Measurements from ENCODE around the gene LYL1.

Gene LYL1

GRCh38 chr19:13104360-13104847 lies 1.7 kb upstream of the LYL1 start:
- DNase-seq = no peak

- no peak for DNase-seq
Measured at GRCh38 chr19:13103581-13104359, 1.1 kb upstream of the LYL1 start.

DNA sequence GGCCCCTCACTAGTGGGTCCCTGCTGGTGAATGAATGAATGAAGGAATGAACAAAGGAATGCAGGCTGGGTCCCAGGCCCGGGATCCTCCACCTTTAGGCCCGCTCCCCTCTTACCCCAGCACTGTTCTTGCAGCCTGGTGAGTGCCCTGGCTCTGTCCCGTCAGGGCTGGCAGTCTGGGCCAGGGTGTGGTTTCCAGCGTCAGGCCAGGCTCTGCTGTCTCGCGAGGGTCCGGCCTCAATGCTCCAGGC lies 317 bp downstream of the LYL1 start:
- DNase-seq = no peak

GRCh38 chr19:13101590-13102415 lies 855 bp downstream of the LYL1 start:
- no peak for DNase-seq

- DNase-seq = no peak
Measured at GRCh38 chr19:13100841-13101589, 1.6 kb downstream of the LYL1 start.

DNA sequence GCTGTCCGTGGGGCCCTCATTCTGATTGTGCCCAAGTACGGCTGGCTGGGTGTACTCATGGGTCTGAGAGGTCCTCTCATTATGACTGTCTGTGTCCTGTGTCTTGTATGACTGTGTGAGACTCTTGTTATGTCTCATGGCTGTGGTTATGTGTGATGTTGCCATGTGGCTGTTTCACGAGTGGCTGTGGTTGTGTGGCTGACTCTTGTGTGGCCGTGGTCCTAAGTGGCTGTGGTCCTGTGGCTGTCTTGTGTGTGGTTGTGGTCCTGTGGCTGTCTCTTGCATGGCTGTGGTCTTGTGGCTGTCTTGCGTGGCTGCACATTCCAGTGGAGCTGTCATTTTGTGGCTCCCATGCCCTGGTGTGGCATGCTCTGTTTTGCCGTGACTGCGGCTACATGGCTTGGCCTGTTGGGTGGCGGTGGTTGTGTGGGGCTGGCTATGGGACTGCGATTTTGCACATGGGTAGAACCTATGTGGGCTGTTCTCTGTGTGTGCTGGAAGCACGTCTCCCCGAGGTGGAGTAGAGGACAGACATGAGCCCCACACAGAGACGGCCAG lies 2.5 kb downstream of the LYL1 start:
- DNase-seq = no peak

- peak; percentile 47 for DNase-seq
Measured at GRCh38 chr19:13099073-13099999, 3.3 kb downstream of the LYL1 start.

DNA sequence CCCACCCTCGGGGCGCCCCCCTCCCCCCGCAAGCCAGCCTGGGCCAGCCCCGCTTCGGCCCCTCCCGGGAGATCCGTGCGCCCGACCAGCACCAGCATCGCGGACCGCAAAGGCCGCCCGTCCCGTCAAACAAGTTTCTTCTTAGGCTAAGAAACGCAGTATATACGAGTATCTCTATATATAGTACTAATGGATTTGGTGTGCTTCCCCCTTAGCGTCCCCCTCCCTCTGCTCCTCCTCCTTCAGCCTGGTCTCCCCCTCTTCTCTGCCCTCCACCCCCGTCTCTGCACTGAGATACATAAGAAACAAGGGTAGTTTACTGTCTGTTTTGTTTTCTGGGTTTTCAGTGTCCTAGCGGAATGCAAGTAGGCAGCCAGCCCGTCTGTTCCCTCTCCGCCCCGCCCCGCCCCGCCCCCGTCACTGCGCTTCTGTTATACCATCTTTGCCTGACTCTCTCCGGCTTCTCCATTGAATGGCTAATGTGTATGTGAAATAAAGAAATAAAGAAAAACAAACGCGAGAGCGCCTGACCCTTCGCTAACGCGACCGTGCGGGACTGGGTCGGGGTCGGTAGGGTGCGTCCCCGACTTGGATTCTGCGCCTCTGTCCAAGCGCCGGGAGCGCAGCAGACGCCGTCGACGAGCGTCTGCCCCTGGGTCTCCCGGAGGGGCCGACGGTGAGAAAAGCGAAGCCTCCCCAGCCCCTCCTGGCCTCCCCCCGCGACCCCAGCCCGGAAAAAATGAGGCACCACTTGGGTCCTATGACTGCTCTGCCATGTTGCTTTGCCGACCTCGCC lies 4.2 kb downstream of the LYL1 start:
- no peak for DNase-seq

DNA sequence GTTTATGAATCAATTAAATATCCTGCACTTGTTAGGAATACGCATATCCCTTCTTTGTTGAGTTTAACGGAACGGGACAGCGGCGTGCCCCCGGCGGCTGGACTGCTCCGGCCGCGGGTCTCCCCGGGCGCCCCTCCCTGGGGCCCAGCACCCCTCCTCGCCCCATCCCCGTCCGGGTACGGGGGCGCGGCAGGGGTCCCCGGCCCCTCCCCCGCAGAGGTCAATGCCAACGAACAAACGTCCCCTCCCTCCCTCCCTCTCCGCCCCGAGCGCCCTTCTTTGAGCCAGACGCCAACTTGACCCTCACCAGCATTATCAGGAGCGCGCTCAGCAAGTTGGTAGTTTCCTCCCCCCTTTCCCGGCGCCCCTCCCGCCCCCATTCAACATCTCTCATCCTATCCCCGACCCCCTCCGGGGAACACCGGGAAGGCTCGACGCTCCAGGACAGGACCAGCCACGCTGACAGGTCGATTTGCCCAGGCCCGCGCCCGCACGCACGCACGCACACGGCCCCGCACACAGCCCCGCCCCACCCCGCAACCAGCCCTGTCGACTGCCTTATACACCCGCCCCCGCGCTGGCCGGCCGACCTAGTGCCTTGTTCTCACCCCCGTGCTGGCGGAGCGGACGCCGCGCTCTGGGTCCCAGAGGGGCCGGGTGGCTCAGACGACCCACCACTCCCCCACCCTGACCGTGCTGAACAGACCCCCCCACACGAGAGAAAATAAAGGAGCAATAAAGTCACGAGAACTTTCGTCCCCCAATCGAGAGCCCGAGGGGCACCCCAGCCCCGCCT lies 5.0 kb downstream of the LYL1 start:
- no peak for DNase-seq

GRCh38 chr19:13097033-13097462 lies 5.6 kb downstream of the LYL1 start:
- no peak for DNase-seq

- DNase-seq = no peak
Measured at GRCh38 chr19:13095934-13096927, 6.4 kb downstream of the LYL1 start.

DNA sequence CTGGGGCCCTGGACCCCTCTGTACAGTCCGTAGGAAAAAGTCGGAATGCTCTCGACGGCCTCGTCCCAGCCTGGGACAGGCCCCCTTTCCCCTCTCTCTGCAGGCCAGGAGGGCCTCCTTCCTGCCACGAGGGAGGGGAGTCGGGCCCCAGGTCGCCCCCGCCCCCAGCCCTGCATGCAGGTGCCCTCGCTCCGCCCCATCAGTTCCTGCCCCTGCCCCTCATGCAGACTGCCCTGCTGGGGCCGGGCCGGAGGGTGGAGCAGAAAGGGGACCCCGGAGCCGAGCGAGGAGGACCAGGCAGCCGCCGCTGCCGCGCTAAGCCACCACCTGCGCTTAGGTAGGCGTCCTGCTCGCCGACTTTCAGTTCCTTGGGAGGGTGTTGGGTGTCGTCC lies 7.3 kb downstream of the LYL1 start:
- no peak for DNase-seq

GRCh38 chr19:13094771-13095392 lies 7.8 kb downstream of the LYL1 start:
- DNase-seq = no peak

GRCh38 chr19:13094106-13094504 lies 8.6 kb downstream of the LYL1 start:
- DNase-seq = peak; percentile 69

DNA sequence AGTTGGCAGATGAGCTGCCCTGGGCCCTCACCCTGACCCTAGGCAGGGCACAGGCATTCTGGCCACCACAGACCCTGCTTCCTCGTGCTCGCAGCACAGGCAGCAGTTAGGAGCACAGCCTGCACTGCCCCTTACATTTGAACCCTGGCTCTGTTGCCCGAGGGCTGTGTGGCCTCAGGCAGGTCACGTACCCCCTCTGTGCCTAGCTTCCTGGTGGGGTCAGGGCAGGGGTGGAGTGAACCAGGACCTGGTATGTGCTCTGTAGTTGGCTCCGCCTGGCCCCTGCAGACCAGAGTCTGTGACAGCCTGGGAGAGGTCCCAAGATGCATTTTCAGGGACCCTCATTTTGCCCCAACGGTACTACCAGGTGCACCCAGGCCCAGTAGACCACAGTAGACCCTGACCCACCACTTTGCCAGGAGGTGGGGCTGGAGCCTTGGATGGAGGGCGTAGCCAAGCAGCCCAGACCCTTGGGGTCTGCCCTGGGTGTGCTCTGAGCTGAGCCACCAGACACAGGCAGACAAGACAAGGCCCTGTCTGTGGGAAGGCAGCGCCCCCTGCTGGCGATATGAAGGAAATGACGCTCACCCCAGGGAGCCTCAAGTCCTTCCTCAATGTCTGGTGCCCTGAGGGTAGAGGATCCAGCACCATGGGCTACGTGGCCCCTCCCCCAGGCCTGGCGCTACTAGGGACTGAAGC lies 9.1 kb downstream of the LYL1 start:
- peak; percentile 75 for DNase-seq

GRCh38 chr19:13092606-13093235 lies 9.9 kb downstream of the LYL1 start:
- no peak for DNase-seq

GRCh38 chr19:13092158-13092543 lies 10.5 kb downstream of the LYL1 start:
- no peak for DNase-seq

Measured in COR-L47 (cell line).